SK-N-SH (cell line): Measurements from ENCODE around the gene FAM174B. TPM values are rescaled to one million over a fixed set of nuclear protein-coding genes. Genes with fewer than 3 reads are reported as not detected.

Experiments used
- CTCF ChIA-PET: fragments of 300-600, 350-600 bp; formaldehyde crosslinking; extraction: SDS; loops from one replicate; lab custom pipeline; 2021; lab: Yijun Ruan, JAX
- POLR2A ChIA-PET: fragments of 350-600 bp; sonication (Branson Sonifier 250); formaldehyde crosslinking; extraction: SDS; loops from one replicate; lab custom pipeline; 2020; ENCODE audit warnings: antibody characterized with exemption, inconsistent platforms; lab: Yijun Ruan, JAX
- DNase-seq: peaks from one replicate; pipeline ENCODE4 v3.0.0; 2012
- H2AFZ ChIP-seq: fragments of 200-600 bp; sonication (generic); 2 replicates; pipeline ENCODE4 v1.8.1; 2016; ENCODE audit warnings: antibody characterized with exemption, mild to moderate bottlenecking, low read depth
- H3F3A ChIP-seq: fragments of 200-600 bp; sonication (generic); replicated peaks from 2 replicates; pipeline ENCODE3; 2016; ENCODE audit warnings: antibody characterized with exemption, mild to moderate bottlenecking; ENCODE audit not compliant: insufficient read depth
- H3K27ac ChIP-seq, 2 experiments: fragments of 200-500 bp in 1 of 2; fragments of 200-600 bp in 1 of 2; sonication (Bioruptor generic) in 1 of 2; sonication (generic), shearing (Covaris generic) in 1 of 2; 2 replicates each; pipeline versions ENCODE4 v1.5.1 to v1.6.1; 2014 to 2016; ENCODE audit warnings: low read depth in 2 of 2, inconsistent platforms in 1 of 2, low read length in 1 of 2, mild to moderate bottlenecking in 1 of 2, mixed read lengths in 1 of 2
- H3K27me3 ChIP-seq: fragments of 200-600 bp; sonication (generic), shearing (Covaris generic); 2 replicates; pipeline ENCODE4 v1.6.1; 2016; ENCODE audit warnings: mixed run types; ENCODE audit not compliant: insufficient read depth
- H3K36me3 ChIP-seq, 2 experiments: fragments of 200-500 bp in 1 of 2; fragments of 200-600 bp in 1 of 2; sonication (Bioruptor generic) in 1 of 2; sonication (generic) in 1 of 2; replicated peaks in 1 of 2; 2 replicates each; pipeline versions ENCODE3 to v1.5.1; 2014 to 2016; ENCODE audit warnings: low read length in 1 of 2, mild to moderate bottlenecking in 1 of 2; ENCODE audit not compliant: insufficient read depth in 2 of 2, control insufficient read depth in 1 of 2
- H3K4me1 ChIP-seq, 2 experiments: fragments of 200-500 bp in 1 of 2; fragments of 200-600 bp in 1 of 2; sonication (Bioruptor generic) in 1 of 2; sonication (generic), shearing (Covaris generic) in 1 of 2; 2 replicates each; pipeline versions ENCODE4 v1.5.1 to v1.6.1; 2014 to 2016; ENCODE audit warnings: low read depth in 1 of 2, low read length in 1 of 2, mixed run types in 1 of 2; ENCODE audit not compliant: insufficient read depth in 2 of 2, control insufficient read depth in 1 of 2
- H3K4me2 ChIP-seq: fragments of 200-600 bp; sonication (generic), shearing (Covaris generic); 2 replicates; pipeline ENCODE4 v1.6.1; 2017; ENCODE audit warnings: mixed run types
- H3K4me3 ChIP-seq, 2 experiments: fragments of 200-500 bp in 1 of 2; fragments of 200-600 bp in 1 of 2; sonication (Bioruptor generic) in 1 of 2; sonication (generic), shearing (Covaris generic) in 1 of 2; 2 replicates each; pipeline versions ENCODE4 v1.5.1 to v1.8.1; 2014 to 2016; ENCODE audit warnings: low read depth in 2 of 2, inconsistent platforms in 1 of 2, low read length in 1 of 2, mild to moderate bottlenecking in 1 of 2, mixed read lengths in 1 of 2, moderate library complexity in 1 of 2
- H3K79me2 ChIP-seq: fragments of 200-600 bp; sonication (generic); 2 replicates; pipeline ENCODE4 v1.8.1; 2017; ENCODE audit warnings: mild to moderate bottlenecking; ENCODE audit not compliant: insufficient read depth
- H3K9ac ChIP-seq: fragments of 200-600 bp; sonication (generic); 2 replicates; pipeline ENCODE4 v1.6.1; 2017; ENCODE audit warnings: mixed run types
- H3K9me2 ChIP-seq: fragments of 200-600 bp; sonication (generic); 2 replicates; pipeline ENCODE4 v1.6.1; 2017; ENCODE audit warnings: mixed run types
- H3K9me3 ChIP-seq: fragments of 200-600 bp; sonication (generic); 2 replicates; pipeline ENCODE4 v1.6.1; 2017; ENCODE audit warnings: mixed run types, mild to moderate bottlenecking, moderate library complexity
- H4K20me1 ChIP-seq: fragments of 200-600 bp; sonication (generic); 2 replicates; pipeline ENCODE4 v1.6.1; 2017; ENCODE audit warnings: mild to moderate bottlenecking, mixed run types; ENCODE audit not compliant: insufficient read depth
- ELF1 ChIP-seq: IDR thresholded peaks from 2 replicates; pipeline ENCODE4 v1.4.0; 2012
- GATA2 ChIP-seq: sonication (generic); formaldehyde crosslinking; IDR thresholded peaks from 2 replicates; pipeline ENCODE4 v1.5.0; 2020; ENCODE audit warnings: mild to moderate bottlenecking, missing genetic modification reagents
- IRF3 ChIP-seq: fragments of 150-350 bp; IDR thresholded peaks from 2 replicates; pipeline ENCODE4 v1.6.1; 2016; ENCODE audit warnings: mild to moderate bottlenecking, low read depth, low read length
- MAX ChIP-seq: IDR thresholded peaks from 2 replicates; pipeline ENCODE4 v1.4.0; 2012; ENCODE audit warnings: low read depth
- MXI1 ChIP-seq: IDR thresholded peaks from 2 replicates; pipeline ENCODE4 v1.6.1; 2012; ENCODE audit warnings: mild to moderate bottlenecking, low read depth, low read length, improper control_type of control experiment
- NRF1 ChIP-seq: IDR thresholded peaks from 2 replicates; pipeline ENCODE4 v1.6.1; 2012; ENCODE audit warnings: low read depth, mild to moderate bottlenecking, low read length
- PBX3 ChIP-seq: IDR thresholded peaks from 2 replicates; pipeline ENCODE4; 2012
- POLR2AphosphoS5 ChIP-seq: IDR thresholded peaks from 2 replicates; pipeline ENCODE4 v1.6.1; 2012; ENCODE audit warnings: low read depth, low read length
- RFX5 ChIP-seq: IDR thresholded peaks from 2 replicates; pipeline ENCODE4 v1.6.1; 2012; ENCODE audit warnings: mild to moderate bottlenecking, improper control_type of control experiment, low read length
- TAF1 ChIP-seq: IDR thresholded peaks from 2 replicates; pipeline ENCODE4 v1.6.1; 2012; ENCODE audit warnings: low read depth, mild to moderate bottlenecking, low read length, moderate library complexity, borderline replicate concordance
- WGBS: methylation state at CpG from one replicate; pipeline ENCODE4 v1.1.6; 2017; ENCODE audit warnings: low lambda C conversion rate; 5-methylcytosine and 5-hydroxymethylcytosine counted together
- polyA plus RNA-seq, 3 experiments: library from polyadenylated mRNA; depleted of rRNA; stranded (reverse); fragments of >200 nt; gene quantifications; 2 replicates each; pipeline ENCODE4 v1.2.3, GENCODE V29; 2012

Gene FAM174B
- polyA plus RNA-seq, 1 of the 3 experiments (the other 2 are of a cell fraction), result 0.30 TPM

- CTCF ChIA-PET, result interaction anchor here (0.7 to 2.1 kb wide), 5 partner anchors 10 to 112 kb away, joined by 3 to 5 read pairs (median 3); no protein-coding TSS in a partner anchor
- Histone ChIP-seq H3K27me3 (no peaks in the 10 kb centered on the region), H3F3A (no peaks in the 10 kb centered on the region), H3K9me3 (no peaks in the 10 kb centered on the region), H3K79me2 (no peaks in the 10 kb centered on the region), H3K9me2 (no peaks in the 10 kb centered on the region), H3K4me3 (no peak overlapping the region), H4K20me1 (no peaks in the 10 kb centered on the region), H2AFZ (no peak overlapping the region), H3K27ac (no peak overlapping the region; a peak in 1 of 4 replicates), H3K36me3 (no peaks in the 10 kb centered on the region), H3K9ac (no peak overlapping the region), H3K4me2 (no peak overlapping the region), H3K4me1 (peaks cover 0 to 20% of the 10 kb centered on the region in 2 experiments; a peak in 1 of 4 replicates)
- no peak for TF ChIP-seq MXI1
- POLR2A ChIA-PET, result no interaction called here
- no peak for DNase-seq
- WGBS, result 41% methylated on average over 3 of the region's 4 CpGs
These were observed 21.5 kb downstream of the FAM174B start for GRCh38 chr15:92634060-92634459.

GRCh38 chr15:92633418-92633817 is 22.2 kb downstream of the FAM174B start:
- H3K4me1 ChIP-seq, result peaks cover 0 to 20% of the 10 kb centered on the region in 2 experiments; a peak in 1 of 4 replicates
- H4K20me1 ChIP-seq, result no peaks in the 10 kb centered on the region
- WGBS, result 52% methylated on average over 6 of the region's 6 CpGs
- no peaks in the 10 kb centered on the region for H3F3A ChIP-seq
- H3K9ac ChIP-seq, result no peak overlapping the region
- no peaks in the 10 kb centered on the region for H3K27me3 ChIP-seq
- no peak overlapping the region for H3K27ac ChIP-seq
- no peak overlapping the region for H3K4me3 ChIP-seq
- no peak for TF ChIP-seq GATA2 (CRISPR knock-in tag)
- no peak for TF ChIP-seq IRF3
- no peak for TF ChIP-seq PBX3
- TF ChIP-seq MXI1, result no peak
- no peak for TF ChIP-seq MAX
- TF ChIP-seq ELF1, result no peak
- TF ChIP-seq NRF1, result no peak
- no peak for TF ChIP-seq POLR2AphosphoS5
- no peak for TF ChIP-seq RFX5
- no peaks in the 10 kb centered on the region for H3K9me3 ChIP-seq
- no peaks in the 10 kb centered on the region for H3K9me2 ChIP-seq
- CTCF ChIA-PET, result interaction anchor here (1.1 kb wide), 1 partner anchor 12 kb away, joined by 5 read pairs; no protein-coding TSS in a partner anchor
- no peak overlapping the region for H2AFZ ChIP-seq
- no peaks in the 10 kb centered on the region for H3K36me3 ChIP-seq
- H3K79me2 ChIP-seq, result no peaks in the 10 kb centered on the region
- H3K4me2 ChIP-seq, result no peak overlapping the region
- POLR2A ChIA-PET, result no interaction called here
- DNase-seq, result no peak

GRCh38 chr15:92633001-92633400 is 22.6 kb downstream of the FAM174B start:
- Histone ChIP-seq H3K9me2 (no peaks in the 10 kb centered on the region), H3K4me3 (no peak overlapping the region), H4K20me1 (no peaks in the 10 kb centered on the region), H3K9ac (no peak overlapping the region), H3K27me3 (no peaks in the 10 kb centered on the region), H3K9me3 (no peaks in the 10 kb centered on the region), H3K36me3 (no peaks in the 10 kb centered on the region), H3F3A (no peaks in the 10 kb centered on the region), H2AFZ (no peak overlapping the region), H3K4me1 (peaks cover 0 to 20% of the 10 kb centered on the region in 2 experiments; a peak in 1 of 4 replicates), H3K27ac (no peak overlapping the region), H3K79me2 (no peaks in the 10 kb centered on the region), H3K4me2 (no peak overlapping the region)
- no peak for DNase-seq
- no peak for TF ChIP-seq POLR2AphosphoS5
- TF ChIP-seq TAF1, result no peak
- POLR2A ChIA-PET, result no interaction called here
- 72% methylated on average over 8 of the region's 8 CpGs for whole genome bisulfite sequencing
- CTCF ChIA-PET, result no interaction called here
